Esophagus squamous epithelium (tissue), 4 donors: ENCODE data around the gene CALN1.

Experiments
- CTCF ChIP-seq, 6 experiments: fragments of 450-650 bp in 4 of 6; fragments of 200-600 bp in 2 of 6; sonication (generic) in 2 of 6; IDR thresholded peaks; one replicate each; pipeline ENCODE4 v1.5.1; 2016 to 2019; ENCODE audit warnings: antibody characterized with exemption in 6 of 6, mild to moderate bottlenecking in 4 of 6, moderate library complexity in 4 of 6
- POLR2A ChIP-seq, 4 donors: fragments of 450-650 bp; IDR thresholded peaks; one replicate each; pipeline ENCODE4 v1.6.1; 2017; ENCODE audit warnings: antibody characterized with exemption in 4 of 4, mild to moderate bottlenecking in 4 of 4, moderate library complexity in 3 of 4

- TF ChIP-seq CTCF (IDR thresholded peaks at IDR 0.05) (no peak), POLR2A (IDR thresholded peaks at IDR 0.05) (no peak)
Observed at GRCh38 chr7:72078301-72078700, 333.8 kb downstream of the CALN1 start.
